GM12878 (cell line): ENCODE measurements around the gene MYCBP. TPM values are rescaled to one million over a fixed set of nuclear protein-coding genes. Genes with fewer than 3 reads are reported as not detected.

ENCODE experiments used
- ATAC-seq: fragments of 200-7000 bp; cut with Tn5 transposase; 3 replicates; pipeline ENCODE4 v1.9.1; 2020; ENCODE audit warnings: mild to moderate bottlenecking, moderate library complexity
- BruUV-seq: library from RNA; stranded (reverse); fragments of 400-500 nt; replicated peaks from 2 replicates; lab custom pipeline; 2021; lab: Mats Ljungman, UMichigan
- CTCF ChIA-PET: fragments of 300-600 bp; sonication (Branson Sonifier 250); formaldehyde crosslinking; extraction: SDS; loops from one replicate; lab custom pipeline; 2021; ENCODE audit warnings: inconsistent platforms; lab: Yijun Ruan, JAX
- POLR2A ChIA-PET: fragments of 350-600 bp; formaldehyde crosslinking; extraction: SDS; loops from one replicate; lab custom pipeline; 2021; ENCODE audit warnings: inconsistent platforms; lab: Charles Lee
- RAD21 ChIA-PET: fragments of 300-600 bp; sonication (Branson Sonifier 250); formaldehyde crosslinking; loops from one replicate; lab custom pipeline; 2023; ENCODE audit warnings: antibody characterized with exemption; ENCODE audit not compliant: unreplicated experiment; lab: Charles Lee
- SMC1A ChIA-PET: fragments of 300-600 bp; sonication (Branson Sonifier 250); formaldehyde crosslinking; loops from one replicate; lab custom pipeline; 2023; ENCODE audit not compliant: unreplicated experiment, uncharacterized antibody; lab: Charles Lee
- DNase-seq: peaks from one replicate; pipeline ENCODE4 v3.0.0-alpha.2; 2011; ENCODE audit warnings: low read depth, low spot score
- FAIRE-seq: peaks from 3 replicates; lab custom pipeline; 2011; peaks lifted over from hg19 to GRCh38; lab: Jason Lieb, UNC
- H2AFZ ChIP-seq: 2 replicates; pipeline ENCODE4 v1.6.0; 2011; ENCODE audit warnings: low read depth, low read length, control low read depth; ENCODE audit not compliant: control insufficient read depth
- H3K27ac ChIP-seq: 2 replicates; pipeline ENCODE4 v1.5.1; 2011; ENCODE audit warnings: control low read depth; ENCODE audit not compliant: control insufficient read depth, insufficient read depth
- H3K27me3 ChIP-seq, 2 experiments: replicated peaks in 1 of 2; 2 replicates each; pipeline versions ENCODE4 v1.6.0 to v1.6.1; 2011; ENCODE audit warnings: low read length in 1 of 2; ENCODE audit not compliant: control insufficient read depth in 2 of 2, insufficient read depth in 2 of 2
- H3K36me3 ChIP-seq, 2 experiments: 2 replicates each; pipeline ENCODE4 v1.5.1; 2011; ENCODE audit warnings: low read length in 1 of 2; ENCODE audit not compliant: control insufficient read depth in 2 of 2, insufficient read depth in 2 of 2
- H3K4me1 ChIP-seq: 2 replicates; pipeline ENCODE4 v1.6.1; 2011; ENCODE audit warnings: mild to moderate bottlenecking, low read length, moderate library complexity, mixed read lengths; ENCODE audit not compliant: control insufficient read depth, insufficient read depth
- H3K4me2 ChIP-seq: 2 replicates; pipeline ENCODE4 v1.6.0; 2011; ENCODE audit warnings: control low read depth; ENCODE audit not compliant: control insufficient read depth, insufficient read depth
- H3K4me3 ChIP-seq: fragments of 200-600 bp; sonication (generic); 2 replicates; pipeline ENCODE4 v1.5.1; 2016
- H3K79me2 ChIP-seq: 2 replicates; pipeline ENCODE4 v1.6.0; 2011; ENCODE audit warnings: low read length; ENCODE audit not compliant: control insufficient read depth, insufficient read depth
- H3K9ac ChIP-seq: 2 replicates; pipeline ENCODE4 v1.8.0; 2011; ENCODE audit warnings: low read length, control low read depth, mixed read lengths; ENCODE audit not compliant: control insufficient read depth, insufficient read depth
- H3K9me3 ChIP-seq: replicated peaks from 3 replicates; pipeline ENCODE4 v1.5.1; 2011; ENCODE audit warnings: mild to moderate bottlenecking, low read length; ENCODE audit not compliant: control insufficient read depth, insufficient read depth
- H4K20me1 ChIP-seq: 2 replicates; pipeline ENCODE4 v1.6.0; 2011; ENCODE audit not compliant: control insufficient read depth, insufficient read depth
- CHD4 ChIP-seq: fragments of 200-600 bp; sonication (generic); IDR thresholded peaks from 2 replicates; pipeline ENCODE4 v1.6.1; 2016; ENCODE audit warnings: mild to moderate bottlenecking
- E2F8 ChIP-seq: fragments of 450-650 bp; IDR thresholded peaks from 2 replicates; pipeline ENCODE4 v1.6.1; 2018; ENCODE audit warnings: mild to moderate bottlenecking, low read depth, moderate library complexity; ENCODE audit not compliant: partially characterized antibody
- PML ChIP-seq: IDR thresholded peaks from 2 replicates; pipeline ENCODE4 v1.6.1; 2012; ENCODE audit warnings: low read length, inconsistent platforms
- RAD21 ChIP-seq: IDR thresholded peaks from 2 replicates; pipeline ENCODE4 v1.6.1; 2011; ENCODE audit warnings: mild to moderate bottlenecking, low read depth, low read length, moderate library complexity; ENCODE audit not compliant: insufficient read depth
- SMC3 ChIP-seq: IDR thresholded peaks from 2 replicates; pipeline ENCODE4 v1.6.1; 2011; ENCODE audit warnings: low read length, improper control_type of control experiment, borderline replicate concordance
- STAT1 ChIP-seq: fragments of 450-650 bp; conservative IDR thresholded peaks from 2 replicates; pipeline ENCODE4 v1.6.1; 2014; ENCODE audit warnings: antibody characterized with exemption, mild to moderate bottlenecking
- YBX1 ChIP-seq: fragments of 450-650 bp; IDR thresholded peaks from 2 replicates; pipeline ENCODE4 v1.6.1; 2016; ENCODE audit warnings: antibody characterized with exemption
- ZZZ3 ChIP-seq: IDR thresholded peaks from 2 replicates; pipeline ENCODE4 v1.6.1; 2011; ENCODE audit warnings: low read depth; ENCODE audit not compliant: control insufficient read depth, insufficient read length
- WGBS: methylation state at CpG from one replicate; pipeline ENCODE4 v1.1.6; 2016; ENCODE audit warnings: low lambda C conversion rate; ENCODE audit not compliant: insufficient replicate concordance, insufficient coverage; ENCODE audit errors: missing lambda C conversion rate; 5-methylcytosine and 5-hydroxymethylcytosine counted together
- in situ Hi-C: fragments of 300-500 bp; cut with MboI; formaldehyde crosslinking; loops from 9 replicates; pipeline ENCODE4 v1.14.3; 2018; ENCODE audit warnings: mixed read lengths
- intact Hi-C: fragments of 100-400 bp; cut with micrococcal nuclease; formaldehyde crosslinking; loops from one replicate; pipeline ENCODE4 v1.14.2; 2022; ENCODE audit not compliant: unreplicated experiment
- polyA plus RNA-seq, 11 experiments: library from polyadenylated mRNA; depleted of rRNA in 4 of 11; unstranded in 6 of 11; stranded (reverse) in 5 of 11; fragments of >200 nt; fragmentation: Nextera tagmentation in 4 of 11; fragmentation: Illumina TruSeq in 1 of 11; extraction: Ambion mirVana in 4 of 11; extraction: Trizol in 1 of 11; gene quantifications; 1 replicate in 1 of 11; 2 replicates in 10 of 11; pipeline versions ENCODE4 v1.2.1 to v1.2.3, GENCODE V29; 2011 to 2016; ENCODE audit warnings: inconsistent platforms in 2 of 11, missing spikeins in 2 of 11, low read depth in 1 of 11
- total RNA-seq, 4 experiments: library from RNA; depleted of rRNA in 3 of 4; stranded (reverse); fragments of >200 nt in 3 of 4; fragmentation: Illumina TruSeq in 1 of 4; extraction: Trizol in 1 of 4; gene quantifications; 2 replicates each; pipeline versions ENCODE4 v1.2.1 to v1.2.3, GENCODE V29; 2013 to 2021

MYCBP gene
- total and polyA plus RNA-seq, 10 of the 15 experiments (the other 5 are each of a cell fraction or from before 2014, with no cell fraction given), result 26.1 to 210 (median 43.1) TPM

GRCh38 chr1:38829368-38829767 lies 43.8 kb downstream of the MYCBP start:
- H2AFZ ChIP-seq, result no peak overlapping the region
- in situ Hi-C loops, result loop anchor here (25.0 kb wide), 1 partner anchor 942 kb away; no protein-coding TSS in a partner anchor
- H3K27me3 ChIP-seq, result peaks cover 2 to 4% of the 10 kb centered on the region in 2 experiments; a peak in 3 of 4 replicates
- DNase-seq, result no peak
- H3K79me2 ChIP-seq, result no peaks in the 10 kb centered on the region
- no peaks in the 10 kb centered on the region for H3K9me3 ChIP-seq
- H3K4me1 ChIP-seq, result no peaks in the 10 kb centered on the region
- H3K36me3 ChIP-seq, result no peaks in the 10 kb centered on the region
- H3K4me2 ChIP-seq, result no peak overlapping the region
- no peak for TF ChIP-seq PML
- no peak for TF ChIP-seq ZZZ3
- no peak for TF ChIP-seq YBX1
- no peak for TF ChIP-seq E2F8
- no peak for TF ChIP-seq STAT1
- no peak for TF ChIP-seq RAD21
- no peak for TF ChIP-seq SMC3
- no peak for TF ChIP-seq CHD4
- no peak overlapping the region for H3K4me3 ChIP-seq
- intact Hi-C loops, result no loop called here
- ChIA-PET CTCF (interaction anchor here (1.3 kb wide), 1 partner anchor 11 kb away, joined by 4 read pairs; no protein-coding TSS in a partner anchor), POLR2A (no interaction called here), SMC1A (no interaction called here), RAD21 (no interaction called here)
- no peak for ATAC-seq
- no peak overlapping the region for H3K9ac ChIP-seq
- WGBS, result 44% methylated on average over 1 of the region's 1 CpG
- no peaks in the 10 kb centered on the region for H4K20me1 ChIP-seq
- no TSS peak for BruUV-seq
- no peak for FAIRE-seq
- no peak overlapping the region for H3K27ac ChIP-seq
